ENCODE data around the gene TBL1XR1. TPM values are rescaled to one million over a fixed set of nuclear protein-coding genes. Genes with fewer than 3 reads are reported as not detected.

Gene TBL1XR1
- total and polyA plus RNA-seq, 2 experiments from 2014 or later: 30.2 to 165 TPM

- Histone ChIP-seq H2AFZ (no peak overlapping the region), H3K4me2 (no peak overlapping the region), H3K27ac (no peak overlapping the region), H4K20me1 (ENCODE audit: insufficient read depth, poor library complexity, severe bottlenecking) (peaks cover 90% of the 10 kb centered on the region), H3K4me1 (ENCODE audit: insufficient read depth) (peaks cover 14% of the 10 kb centered on the region), H3K36me3 (replicated peaks; ENCODE audit: insufficient read depth, low read depth) (no peaks in the 10 kb centered on the region), H3K9me2 (replicated peaks; ENCODE audit: insufficient read depth) (no peaks in the 10 kb centered on the region), H3K9me3 (ENCODE audit: low read depth) (no peaks in the 10 kb centered on the region), H3K4me3 (no peak overlapping the region), H3K79me2 (peaks cover 100% of the 10 kb centered on the region), H3K27me3 (no peaks in the 10 kb centered on the region)
- 57% methylated on average over 3 of the region's 3 CpGs for WGBS (ENCODE audit: low lambda C conversion rate, missing lambda C conversion rate)
- TF ChIP-seq EZH2phosphoT487 (IDR thresholded peaks at IDR 0.05; ENCODE audit: low read depth, severe bottlenecking, unreplicated experiment) (no peak), CTCF (IDR thresholded peaks at IDR 0.05; ENCODE audit: poor library complexity) (no peak), EZH2 (IDR thresholded peaks at IDR 0.05; ENCODE audit: borderline replicate concordance) (no peak)
- no peak for DNase-seq (ENCODE audit: low spot score)
Observed at GRCh38 chr3:177154733-177155132, 42.5 kb downstream of the TBL1XR1 start.

- peak overlapping the region; percentile 24 for H3K27ac ChIP-seq
- H3K27me3 ChIP-seq: no peaks in the 10 kb centered on the region
- peak; percentile 28 for DNase-seq (ENCODE audit: low spot score)
- H3K79me2 ChIP-seq: peaks cover 100% of the 10 kb centered on the region
- H3K4me3 ChIP-seq: no peak overlapping the region
- peaks cover 14% of the 10 kb centered on the region for H3K4me1 ChIP-seq (ENCODE audit: insufficient read depth)
- WGBS (ENCODE audit: low lambda C conversion rate, missing lambda C conversion rate): 80% methylated on average over 7 of the region's 7 CpGs
- no peaks in the 10 kb centered on the region for H3K36me3 ChIP-seq (replicated peaks; ENCODE audit: insufficient read depth, low read depth)
- no peaks in the 10 kb centered on the region for H3K9me3 ChIP-seq (ENCODE audit: low read depth)
- H3K9me2 ChIP-seq (replicated peaks; ENCODE audit: insufficient read depth): no peaks in the 10 kb centered on the region
- peaks cover 92% of the 10 kb centered on the region for H4K20me1 ChIP-seq (ENCODE audit: insufficient read depth, poor library complexity, severe bottlenecking)
- no peak for TF ChIP-seq EZH2phosphoT487 (IDR thresholded peaks at IDR 0.05; ENCODE audit: low read depth, severe bottlenecking, unreplicated experiment)
- no peak for TF ChIP-seq EZH2 (IDR thresholded peaks at IDR 0.05; ENCODE audit: borderline replicate concordance)
- no peak for TF ChIP-seq CTCF (IDR thresholded peaks at IDR 0.05; ENCODE audit: poor library complexity)
- no peak overlapping the region for H2AFZ ChIP-seq
- H3K4me2 ChIP-seq: peak overlapping the region; percentile 40
Observed at GRCh38 chr3:177150970-177151627, 46.2 kb downstream of the TBL1XR1 start.

- Histone ChIP-seq H4K20me1 (ENCODE audit: insufficient read depth, poor library complexity, severe bottlenecking) (peaks cover 92% of the 10 kb centered on the region), H3K27me3 (no peaks in the 10 kb centered on the region), H3K27ac (peak overlapping the region; percentile 24), H3K4me3 (no peak overlapping the region), H2AFZ (no peak overlapping the region), H3K9me3 (ENCODE audit: low read depth) (no peaks in the 10 kb centered on the region), H3K79me2 (peaks cover 100% of the 10 kb centered on the region), H3K4me2 (peak overlapping the region; percentile 40), H3K9me2 (replicated peaks; ENCODE audit: insufficient read depth) (no peaks in the 10 kb centered on the region), H3K36me3 (replicated peaks; ENCODE audit: insufficient read depth, low read depth) (no peaks in the 10 kb centered on the region), H3K4me1 (ENCODE audit: insufficient read depth) (peaks cover 14% of the 10 kb centered on the region)
- TF ChIP-seq EZH2 (IDR thresholded peaks at IDR 0.05; ENCODE audit: borderline replicate concordance) (no peak), EZH2phosphoT487 (IDR thresholded peaks at IDR 0.05; ENCODE audit: low read depth, severe bottlenecking, unreplicated experiment) (no peak), CTCF (IDR thresholded peaks at IDR 0.05; ENCODE audit: poor library complexity) (no peak)
- no peak for DNase-seq (ENCODE audit: low spot score)
- WGBS (ENCODE audit: low lambda C conversion rate, missing lambda C conversion rate): 35% methylated on average over 3 of the region's 3 CpGs
Observed at GRCh38 chr3:177150218-177150916, 46.9 kb downstream of the TBL1XR1 start.
